Central memory CD4-positive, alpha-beta T cell (primary cell): ENCODE data around the gene MTG1.
"Not testable (repeated sequence)": the region's sequence is repeated elsewhere in the genome, so short reads cannot be mapped to it uniquely, and the experiment has no call there.

ENCODE experiments used
- DNase-seq: peaks from one replicate; pipeline ENCODE4 v3.0.0; 2022

The MTG1 gene

DNA sequence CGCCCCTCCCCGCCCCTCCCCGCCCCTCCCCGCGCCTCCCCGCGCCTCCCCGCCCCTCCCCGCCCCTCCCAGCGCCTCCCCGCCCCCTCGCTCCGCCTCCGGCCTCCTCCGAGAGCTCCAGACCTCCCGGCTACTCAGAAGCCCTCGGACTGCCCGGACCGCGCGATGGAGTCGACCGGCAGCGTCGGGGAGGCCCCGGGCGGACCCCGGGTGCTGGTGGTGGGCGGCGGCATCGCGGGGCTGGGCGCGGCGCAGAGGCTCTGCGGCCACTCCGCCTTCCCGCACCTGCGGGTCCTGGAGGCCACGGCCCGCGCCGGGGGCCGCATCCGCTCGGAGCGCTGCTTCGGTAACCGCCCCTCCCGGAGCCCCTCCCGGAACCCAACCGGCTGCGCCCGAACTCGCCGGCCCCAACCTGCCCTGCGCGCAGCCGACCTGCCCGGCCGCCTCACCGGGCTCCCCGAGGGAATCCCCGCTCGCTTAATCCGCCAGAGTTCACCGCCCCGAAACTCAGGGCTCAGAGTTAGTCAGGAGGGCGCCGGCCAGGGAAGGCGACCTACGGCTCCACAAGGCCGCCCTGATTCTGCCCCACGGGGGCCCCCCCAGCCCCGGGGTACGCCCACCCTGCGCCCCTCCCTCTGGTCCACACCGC, 14.7 kb upstream of the MTG1 start, which contains the start of gene PAOX:
Gene PAOX (plus strand): TSS at position 111 of the 649 bp plus-strand sequence. CDS start 55 bp downstream, at position 166.
- DNase-seq: peak; percentile 39

DNA sequence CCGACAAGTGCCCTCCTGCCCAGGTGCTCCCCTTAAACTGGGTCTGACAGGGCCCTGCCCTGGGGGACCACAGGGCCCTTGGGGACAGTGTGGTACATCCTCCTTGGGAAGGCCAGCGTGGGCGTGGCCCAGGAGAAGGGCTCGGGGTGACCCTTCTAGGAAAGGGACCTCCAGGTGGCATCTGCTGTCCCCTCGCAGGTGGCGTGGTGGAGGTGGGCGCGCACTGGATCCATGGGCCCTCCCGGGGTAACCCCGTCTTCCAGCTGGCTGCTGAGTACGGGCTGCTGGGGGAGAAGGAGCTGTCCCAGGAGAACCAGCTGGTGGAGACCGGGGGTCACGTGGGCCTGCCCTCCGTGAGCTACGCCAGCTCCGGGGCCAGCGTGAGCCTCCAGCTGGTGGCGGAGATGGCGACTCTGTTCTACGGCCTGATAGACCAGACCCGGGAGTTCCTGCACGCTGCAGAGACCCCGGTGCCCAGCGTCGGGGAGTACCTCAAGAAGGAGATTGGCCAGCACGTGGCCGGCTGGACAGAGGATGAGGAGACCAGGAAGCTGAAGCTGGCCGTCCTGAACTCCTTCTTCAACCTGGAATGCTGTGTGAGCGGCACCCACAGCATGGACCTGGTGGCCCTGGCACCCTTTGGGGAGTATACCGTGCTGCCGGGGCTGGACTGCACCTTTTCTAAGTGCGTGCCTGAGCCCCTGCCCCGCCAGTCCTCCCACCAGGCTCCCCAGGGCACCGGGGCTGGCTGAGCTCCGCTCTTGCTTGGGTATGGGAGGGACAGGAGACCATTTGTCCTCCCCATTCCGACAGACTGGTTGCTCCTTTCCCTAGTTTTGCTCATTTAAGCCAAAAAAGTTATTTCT, 13.9 kb upstream of the MTG1 start:
- no peak for DNase-seq

DNA sequence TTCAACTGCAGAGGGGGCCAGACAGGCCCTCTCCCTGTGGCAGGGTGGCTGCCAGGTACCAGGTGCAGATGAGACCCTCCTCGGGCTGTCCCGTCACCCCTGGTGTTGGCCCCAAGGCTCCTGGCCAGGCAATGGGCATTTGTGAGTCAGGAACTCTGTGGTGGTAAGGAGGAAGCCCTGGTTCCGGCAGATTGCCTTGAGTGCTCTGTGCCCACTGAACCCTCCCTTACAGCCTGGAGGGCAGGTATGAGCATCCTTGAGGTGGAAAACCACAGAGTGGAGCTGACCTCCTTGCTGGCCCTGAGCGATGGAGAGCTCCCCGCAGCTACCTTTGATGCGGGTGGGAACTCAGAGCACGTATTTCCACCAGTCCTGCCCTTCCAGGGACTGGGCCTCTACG, 12.9 kb upstream of the MTG1 start:
- no peak for DNase-seq

DNA sequence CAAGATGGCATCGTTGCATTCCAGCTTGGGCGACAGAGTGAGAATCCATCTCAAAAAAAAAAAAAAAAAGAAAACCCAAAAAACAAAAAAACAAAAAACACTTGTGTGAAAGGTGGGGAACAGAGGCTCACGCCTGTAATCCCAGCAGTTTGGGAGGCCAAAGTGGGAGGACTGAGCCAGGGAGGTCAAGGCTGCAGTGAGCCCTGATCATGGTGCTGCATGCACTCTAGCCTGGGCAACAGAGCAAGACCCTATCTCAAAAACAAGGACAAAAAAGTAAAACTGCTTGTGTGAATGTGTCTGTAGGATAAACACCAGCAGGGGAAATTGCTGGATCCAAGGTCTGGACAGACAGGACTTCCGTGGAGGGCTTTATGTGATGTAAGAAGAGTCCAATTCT, 10.4 kb upstream of the MTG1 start:
- DNase-seq: no peak

DNA sequence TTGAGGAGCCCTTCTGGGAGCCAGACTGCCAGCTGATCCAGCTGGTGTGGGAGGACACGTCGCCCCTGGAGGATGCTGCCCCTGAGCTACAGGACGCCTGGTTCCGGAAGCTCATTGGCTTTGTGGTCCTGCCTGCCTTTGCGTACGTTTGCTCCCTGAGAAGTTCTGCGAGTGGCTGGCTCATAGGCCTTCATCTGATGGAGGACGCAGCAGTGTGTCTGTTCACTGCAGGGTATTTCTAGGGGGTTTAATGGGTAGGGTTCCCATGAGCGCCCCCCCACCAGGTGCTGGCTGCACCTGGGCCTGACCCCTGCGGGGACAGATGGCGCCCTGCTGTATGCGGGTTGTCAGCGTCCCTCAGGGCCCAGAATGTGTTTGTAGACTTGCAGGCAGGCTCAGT, 9.9 kb upstream of the MTG1 start:
- DNase-seq: no peak

DNA sequence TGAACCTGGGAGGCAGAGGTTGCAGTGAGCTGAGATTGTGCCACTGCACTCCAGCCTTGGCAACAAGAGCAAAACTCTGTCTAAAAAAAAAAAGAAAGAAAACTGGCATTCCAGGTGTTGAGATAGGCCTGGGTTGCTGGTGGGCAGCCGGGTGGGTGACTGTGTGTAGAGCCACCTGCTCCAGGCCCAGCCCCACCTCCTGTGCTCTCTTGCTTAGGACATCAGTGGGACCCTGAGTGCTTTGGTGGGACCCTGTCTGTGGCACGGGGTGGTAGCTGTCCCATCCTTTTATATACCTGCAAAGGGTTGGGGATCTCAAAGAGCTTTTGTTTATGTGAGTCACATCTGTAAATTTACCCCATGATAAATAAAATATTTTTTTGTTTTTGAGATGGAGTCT, 8.7 kb upstream of the MTG1 start:
- no peak for DNase-seq

DNA sequence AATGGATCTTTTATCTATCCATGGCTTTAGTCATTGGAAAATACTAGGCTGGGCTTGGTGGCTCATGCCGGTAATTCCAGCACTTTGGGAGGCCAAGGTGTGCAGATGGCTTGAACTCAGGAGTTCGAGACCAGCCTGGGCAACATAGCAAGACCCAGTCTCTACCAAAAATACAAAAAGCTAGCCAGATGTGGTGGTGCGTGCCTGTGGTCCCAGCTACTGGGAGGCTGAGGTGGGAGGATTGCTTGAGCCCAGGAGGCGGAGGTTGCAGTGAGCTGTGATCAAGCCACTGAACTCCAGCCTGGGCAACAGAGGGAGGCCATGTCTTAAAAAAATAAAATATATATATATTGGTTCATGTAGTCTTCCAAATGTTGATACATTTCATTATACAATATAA, 7.0 kb upstream of the MTG1 start:
- not testable (repeated sequence) for DNase-seq

DNA sequence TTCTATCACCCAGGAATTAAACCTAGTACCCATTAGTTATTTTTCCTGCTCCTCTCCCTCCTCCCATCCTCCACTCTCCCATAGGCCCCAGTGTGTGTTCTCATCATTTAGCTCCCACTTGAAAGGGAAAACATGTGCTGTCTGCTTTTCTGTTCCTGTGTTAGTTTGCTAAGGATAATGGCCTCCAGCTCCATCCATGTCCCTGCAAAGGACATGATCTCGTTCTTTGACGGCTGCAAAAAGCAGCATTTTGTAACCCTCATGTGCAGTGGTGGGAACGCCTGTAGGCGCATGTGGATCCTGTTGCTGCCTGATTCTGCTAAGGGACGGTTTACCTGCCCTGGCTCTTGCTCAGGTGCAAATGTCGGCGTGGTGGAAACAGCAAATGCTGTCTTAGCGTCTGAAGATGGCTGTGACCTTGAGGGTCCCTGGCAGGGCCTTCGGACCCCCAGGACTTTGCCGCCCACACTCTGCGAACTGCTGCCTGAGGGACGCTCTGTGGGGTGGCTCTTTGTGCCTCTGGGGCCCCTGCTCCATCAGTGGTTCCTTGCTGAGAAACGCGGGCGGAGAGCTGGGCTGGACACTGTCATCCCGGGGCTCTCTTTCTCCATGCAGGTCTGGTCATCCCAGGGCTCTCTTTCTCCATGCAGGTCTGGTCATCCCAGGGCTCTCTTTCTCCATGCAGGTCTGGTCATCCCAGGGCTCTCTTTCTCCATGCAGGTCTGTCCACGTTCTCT, 5.6 kb upstream of the MTG1 start:
- no peak for DNase-seq

DNA sequence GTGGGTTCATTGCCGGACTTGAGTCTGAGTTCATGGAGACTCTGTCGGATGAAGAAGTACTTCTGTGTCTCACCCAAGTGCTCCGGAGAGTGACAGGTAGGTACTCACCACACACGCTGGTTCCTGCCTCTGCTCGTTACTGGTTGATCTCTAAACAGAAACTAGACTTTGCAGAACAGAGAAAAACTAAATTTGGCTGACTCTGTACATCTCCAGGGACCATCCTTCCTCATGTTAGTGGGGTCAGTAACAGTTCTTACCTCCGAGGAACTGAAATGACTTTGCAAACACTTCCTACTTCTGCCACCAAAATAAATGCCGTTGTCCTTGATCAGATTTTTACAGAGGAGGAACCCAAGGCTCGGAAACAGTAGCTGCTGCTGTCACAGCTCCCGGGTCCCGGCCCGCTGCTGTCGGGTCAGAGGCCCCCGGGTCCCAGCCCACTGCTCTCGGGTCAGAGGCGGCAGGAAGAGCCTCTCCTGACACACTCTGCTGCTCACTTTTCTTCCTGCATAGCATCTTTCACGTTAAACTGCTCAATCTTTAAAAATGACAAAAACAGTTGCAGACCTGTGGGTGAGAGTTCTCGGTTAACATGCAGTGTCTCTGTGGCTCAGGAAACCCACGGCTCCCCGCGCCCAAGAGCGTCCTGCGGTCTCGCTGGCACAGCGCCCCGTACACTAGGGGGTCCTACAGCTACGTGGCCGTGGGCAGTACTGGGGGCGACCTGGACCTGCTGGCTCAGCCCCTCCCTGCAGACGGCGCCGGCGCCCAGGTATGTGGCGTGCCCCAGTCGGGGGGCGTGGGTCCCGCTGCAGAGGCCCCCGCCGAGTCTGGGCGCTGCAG, 4.8 kb upstream of the MTG1 start:
- DNase-seq: peak; percentile 39

DNA sequence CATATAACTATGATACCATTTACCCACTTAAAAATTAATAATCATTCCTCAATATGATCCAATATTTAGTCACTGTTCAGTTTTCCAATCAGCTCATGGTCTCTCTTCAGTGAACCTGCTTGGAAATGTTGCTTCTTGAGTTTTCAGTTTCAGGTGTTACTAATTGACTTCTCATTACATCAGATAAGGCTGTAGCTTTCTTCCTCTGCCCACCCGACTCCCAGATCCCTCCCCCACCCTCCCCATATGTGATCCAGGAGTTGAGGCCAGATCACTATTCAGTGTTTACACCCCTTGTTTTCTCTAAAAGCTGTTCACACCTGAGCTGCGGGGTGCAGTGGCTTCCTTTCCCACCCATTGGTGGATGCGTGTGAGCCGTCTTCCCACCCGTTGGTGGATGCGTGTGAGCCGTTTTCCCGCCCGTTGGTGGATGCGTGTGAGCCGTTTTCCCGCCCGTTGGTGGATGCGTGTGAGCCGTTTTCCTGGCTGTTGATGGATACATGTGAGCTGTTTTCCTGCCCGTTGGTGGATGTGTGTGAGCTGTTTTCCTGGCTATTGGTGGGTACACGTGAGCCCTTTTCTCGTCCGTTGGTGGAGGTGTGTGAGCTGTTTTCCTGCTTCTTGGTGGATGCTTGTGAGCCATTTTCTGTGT, 3.2 kb upstream of the MTG1 start:
- DNase-seq: no peak

DNA sequence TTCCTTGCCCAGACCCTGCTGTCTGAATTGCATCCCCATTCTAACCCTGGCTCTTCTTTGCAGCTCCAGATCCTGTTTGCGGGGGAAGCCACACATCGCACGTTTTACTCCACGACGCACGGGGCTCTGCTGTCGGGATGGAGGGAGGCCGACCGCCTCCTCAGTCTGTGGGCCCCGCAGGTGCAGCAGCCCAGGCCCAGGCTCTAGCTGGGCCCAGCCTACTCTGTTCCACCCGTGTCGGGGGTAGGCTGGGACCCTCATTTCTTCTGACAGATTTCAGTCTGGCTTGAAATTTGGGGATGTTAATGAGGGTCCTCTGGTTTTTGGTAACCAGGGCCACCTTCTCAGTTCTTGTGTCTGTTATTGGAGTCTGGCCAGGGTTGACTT, 2.7 kb upstream of the MTG1 start:
- DNase-seq: no peak

DNA sequence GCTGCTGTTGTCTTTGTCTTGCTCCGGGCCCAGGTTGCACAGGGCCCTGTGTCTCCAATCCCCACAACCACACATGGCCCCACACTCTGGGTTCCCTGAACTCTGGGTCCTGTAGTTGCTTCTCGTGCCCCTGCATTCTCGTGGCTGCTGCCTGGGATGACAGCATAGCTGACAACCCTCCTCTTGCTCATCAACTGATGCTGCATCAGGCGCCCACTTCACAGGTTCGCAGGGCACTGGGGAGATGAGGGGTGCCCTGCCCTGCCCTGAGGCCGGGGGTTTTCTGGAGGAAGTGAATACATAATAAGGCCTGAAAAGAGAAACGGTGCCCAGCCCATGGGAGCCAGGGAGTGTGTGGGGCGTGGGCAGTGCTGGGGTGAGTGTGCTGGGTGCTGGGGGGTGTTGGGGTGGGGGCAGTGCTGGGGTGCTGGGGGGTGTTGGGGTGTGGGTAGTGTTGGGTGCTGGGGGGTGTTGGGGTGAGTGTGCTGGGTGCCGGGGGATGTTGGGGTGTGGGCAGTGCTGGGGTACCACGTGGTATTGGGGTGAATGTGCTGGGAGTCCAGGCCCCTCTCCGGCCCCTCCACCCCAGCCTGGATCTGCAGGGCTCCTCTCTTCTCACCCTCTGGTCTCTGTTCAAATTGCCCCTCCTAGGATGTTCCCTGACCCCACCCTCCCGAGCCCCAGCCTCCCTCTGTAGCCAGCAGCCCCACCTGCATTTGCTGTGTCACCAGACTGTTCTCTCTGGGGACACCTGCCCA, 2.0 kb upstream of the MTG1 start:
- no peak for DNase-seq

DNA sequence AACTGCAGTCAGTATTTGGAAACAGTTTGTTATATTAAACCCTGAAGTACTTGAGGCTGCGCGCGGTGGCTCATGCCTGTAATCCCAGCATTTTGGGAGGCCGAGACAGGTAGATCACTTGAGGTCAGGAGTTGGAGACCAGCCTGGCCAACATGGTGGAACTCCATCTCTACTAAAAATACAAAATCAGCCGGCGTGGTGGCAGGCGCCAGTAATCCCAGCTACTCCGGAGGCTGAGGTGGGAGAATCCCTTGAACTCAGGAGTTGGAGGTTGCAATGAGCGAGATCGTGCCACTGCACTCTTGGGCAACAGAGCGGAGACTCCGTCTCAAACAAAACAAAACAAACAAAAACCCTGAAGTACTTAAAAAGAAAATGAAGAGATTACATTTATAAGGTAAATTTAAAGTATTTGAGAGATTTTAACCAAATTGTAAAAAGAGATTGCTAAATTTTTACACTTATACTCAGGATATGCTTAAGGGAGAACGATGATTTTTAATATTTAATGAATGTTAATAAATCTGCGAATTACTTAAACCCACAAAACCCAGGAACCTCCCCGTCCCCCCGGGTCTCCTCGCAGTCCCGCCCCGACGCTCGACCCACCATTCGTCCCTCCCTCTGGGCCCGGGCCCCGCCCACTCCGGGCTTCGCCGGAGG, 425 bp upstream of the MTG1 start:
- no peak for DNase-seq

DNA sequence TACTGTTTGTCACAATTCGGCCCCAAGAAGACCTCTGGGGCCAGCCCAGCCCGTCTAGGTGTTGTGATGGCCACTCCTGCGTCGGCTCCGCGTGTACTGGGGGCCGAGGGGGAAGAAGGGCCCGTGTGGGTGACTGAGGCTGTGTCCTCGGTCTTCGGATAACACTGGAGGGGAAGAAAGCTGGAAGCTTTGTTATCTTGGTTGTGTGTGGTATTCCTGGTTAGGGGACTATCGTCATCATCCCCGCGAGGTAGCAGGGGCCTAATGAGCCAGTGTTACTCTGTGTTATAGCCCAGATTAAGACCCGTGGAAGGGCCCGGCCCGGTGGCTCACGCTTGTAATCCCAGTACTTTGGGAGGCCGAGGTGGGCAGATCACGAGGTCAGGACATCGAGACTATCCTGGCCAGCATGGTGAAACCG, 854 bp downstream of the MTG1 start:
- no peak for DNase-seq

DNA sequence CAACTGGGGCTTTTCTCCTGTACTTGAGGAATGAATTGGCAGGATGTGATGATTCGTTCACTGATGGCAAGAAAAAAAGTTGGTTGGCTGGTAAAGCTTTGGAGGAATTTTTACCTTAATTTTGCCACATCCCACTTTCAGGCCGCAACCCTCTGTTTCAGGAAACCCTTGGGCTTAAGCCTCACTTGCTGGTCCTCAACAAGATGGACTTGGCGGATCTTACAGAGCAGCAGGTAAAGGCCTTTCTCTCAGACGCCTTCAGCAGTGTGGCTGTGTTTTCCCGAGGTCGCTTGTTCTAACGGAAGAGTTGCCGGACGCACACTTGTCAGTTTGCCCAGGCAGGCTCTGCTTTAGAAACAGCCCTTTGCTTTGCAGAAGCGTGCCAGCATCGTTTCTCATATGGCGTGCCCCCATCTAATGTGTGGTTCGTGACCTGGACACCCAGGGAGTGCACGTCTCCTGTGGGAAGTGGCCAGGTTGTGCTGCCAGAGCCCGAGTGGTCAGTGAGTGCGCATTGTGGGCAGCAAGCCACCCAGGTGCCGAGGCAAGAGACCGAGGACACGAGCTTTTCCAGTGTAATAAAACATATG, 2.2 kb downstream of the MTG1 start:
- no peak for DNase-seq

DNA sequence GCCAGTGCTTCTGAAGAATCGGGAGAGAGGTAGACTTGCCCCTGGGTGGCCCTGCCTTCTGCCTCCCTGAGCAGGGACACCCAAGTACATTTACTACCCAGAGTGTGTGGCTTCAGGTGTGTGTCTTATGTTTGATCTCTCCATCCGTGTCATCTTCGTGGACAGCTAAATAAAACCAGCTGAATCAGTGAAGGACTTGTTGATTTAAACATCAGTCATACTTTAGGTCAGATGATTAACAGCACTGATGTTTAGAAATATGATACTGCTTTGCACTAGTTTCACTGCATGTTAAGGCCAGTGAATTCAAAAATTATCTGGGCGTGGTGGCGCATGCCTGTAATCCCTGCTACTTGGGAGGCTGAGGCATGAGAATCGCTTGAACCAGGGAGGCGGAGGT, 4.0 kb downstream of the MTG1 start:
- DNase-seq: no peak

DNA sequence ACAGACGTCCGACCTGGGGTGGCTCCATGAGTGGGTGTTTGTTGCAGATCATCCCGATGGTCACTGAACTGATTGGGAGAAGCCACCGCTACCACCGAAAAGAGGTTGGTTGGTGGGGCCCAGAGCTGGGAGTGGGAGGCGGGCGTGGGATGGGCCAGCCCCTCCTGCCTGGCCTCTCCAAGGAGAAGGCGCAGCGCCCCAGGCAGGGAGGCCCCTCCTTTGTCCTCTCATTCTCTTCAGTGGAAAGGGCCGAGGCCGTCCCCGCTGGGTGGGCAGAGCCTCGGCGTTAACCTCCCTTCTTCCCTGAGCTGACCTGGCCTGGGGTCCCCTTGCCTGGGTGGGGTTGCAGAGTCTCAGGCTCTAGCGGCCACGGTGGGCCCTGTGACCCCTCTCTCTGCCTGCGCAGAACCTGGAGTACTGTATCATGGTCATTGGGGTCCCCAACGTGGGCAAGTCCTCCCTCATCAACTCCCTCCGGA, 5.2 kb downstream of the MTG1 start:
- no peak for DNase-seq

DNA sequence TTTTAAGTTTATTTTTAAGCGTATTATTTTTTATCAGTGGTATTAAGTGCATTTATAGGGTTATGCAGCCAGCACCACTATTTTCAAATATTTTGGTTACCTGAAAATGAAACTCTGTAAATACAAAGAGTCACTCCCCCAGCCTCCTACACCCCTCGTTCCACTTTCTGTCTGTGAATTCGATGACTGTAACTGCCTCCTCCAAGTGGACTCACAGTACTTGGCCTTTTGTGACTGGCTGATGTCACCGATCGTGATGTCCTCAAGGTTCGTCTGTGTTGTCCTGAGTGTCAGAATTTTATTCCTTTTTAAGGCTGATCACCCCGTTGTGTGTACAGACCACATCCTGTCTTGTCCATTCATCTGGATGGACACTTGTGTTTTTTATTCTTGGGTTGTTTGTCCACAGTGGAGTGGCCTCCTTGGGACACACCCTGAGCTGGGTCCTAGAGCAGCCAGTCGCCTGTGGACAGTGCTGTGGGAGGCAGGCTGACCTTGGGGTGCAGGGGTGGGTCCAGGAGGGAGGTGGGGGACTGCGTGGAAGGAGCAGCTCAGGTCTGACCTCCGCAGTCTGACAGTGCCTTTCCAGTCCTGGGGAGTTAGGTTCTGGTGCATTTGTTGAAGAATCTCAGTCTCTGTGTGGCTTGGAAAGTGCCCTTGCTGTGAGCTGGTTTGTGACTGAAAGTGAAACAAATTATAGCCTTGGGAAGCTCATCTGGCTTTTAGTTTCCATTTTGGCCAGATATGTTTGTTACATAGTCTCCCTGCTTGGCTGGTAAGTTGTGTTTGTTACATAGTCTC, 6.9 kb downstream of the MTG1 start:
- DNase-seq: no peak

DNA sequence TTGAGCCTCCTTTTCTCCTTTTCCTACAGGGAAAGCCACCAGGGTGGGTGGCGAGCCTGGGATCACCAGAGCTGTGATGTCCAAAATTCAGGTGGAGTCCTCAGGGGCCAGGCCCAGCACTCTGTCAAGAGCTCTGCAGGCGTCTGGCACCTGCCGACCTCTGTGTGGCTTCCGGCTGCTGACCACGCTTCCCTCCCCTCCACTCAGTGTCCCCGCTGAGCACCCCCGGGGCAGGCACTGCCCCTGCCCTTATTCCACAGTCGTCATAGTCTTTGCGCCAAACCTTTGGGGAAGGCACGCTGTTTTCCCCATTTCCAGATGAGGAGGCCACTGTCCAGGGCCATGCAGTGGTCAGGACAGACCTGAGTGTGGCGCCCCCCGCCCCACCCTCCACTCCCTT, 7.5 kb downstream of the MTG1 start:
- DNase-seq: no peak
